Suppressor macrophage treated with lipopolysaccharide for 4 hours (primary cell): Measurements from ENCODE around the gene YBX1.
A peak's percentile ranks its signal among the peaks of the same experiment; 100 is the strongest.
"Not testable (repeated sequence)": the region's sequence is repeated elsewhere in the genome, so short reads cannot be mapped to it uniquely, and the experiment has no call there.

ENCODE experiments used
- DNase-seq: peaks from one replicate; pipeline ENCODE4 v3.0.0-alpha.2; 2020

The YBX1 gene

DNA sequence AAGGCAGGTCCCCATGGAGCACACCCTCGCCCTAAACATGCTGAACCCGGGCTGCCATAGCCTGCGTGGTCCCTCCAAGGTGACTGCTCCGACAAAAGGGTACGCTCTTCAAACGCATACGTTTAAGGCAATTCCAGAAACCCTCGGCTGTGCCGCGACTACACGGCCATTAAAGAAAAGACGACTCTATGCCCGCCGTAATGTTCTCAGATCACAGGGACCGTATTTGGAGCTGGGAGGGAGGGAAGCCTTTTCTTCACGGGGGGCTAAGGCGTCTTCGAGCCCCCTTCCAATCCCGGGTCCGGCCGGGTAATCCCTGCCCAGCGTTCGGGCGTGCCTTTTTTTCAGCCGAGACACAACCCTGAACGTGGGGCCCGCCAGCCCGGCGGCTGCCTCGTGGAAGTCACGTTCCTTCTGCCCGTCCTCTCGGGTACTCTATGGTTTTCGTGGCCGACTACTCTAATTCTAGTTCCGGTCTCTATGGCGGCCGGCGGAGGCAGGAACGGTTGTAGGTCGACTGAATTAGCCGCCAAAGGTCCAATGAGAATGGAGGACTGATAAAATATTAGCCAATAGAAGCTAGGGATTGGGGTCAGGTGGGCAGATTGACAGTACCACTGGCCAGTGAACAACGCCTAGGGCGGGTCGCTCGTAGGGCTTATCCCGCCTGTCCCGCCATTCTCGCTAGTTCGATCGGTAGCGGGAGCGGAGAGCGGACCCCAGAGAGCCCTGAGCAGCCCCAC lies at the start of gene YBX1:
Gene YBX1, plus strand, starts transcription at position 678 of the 743 bp plus-strand sequence. CDS start 148 bp downstream, outside the sequence.
- peak; percentile 99 for DNase-seq

DNA sequence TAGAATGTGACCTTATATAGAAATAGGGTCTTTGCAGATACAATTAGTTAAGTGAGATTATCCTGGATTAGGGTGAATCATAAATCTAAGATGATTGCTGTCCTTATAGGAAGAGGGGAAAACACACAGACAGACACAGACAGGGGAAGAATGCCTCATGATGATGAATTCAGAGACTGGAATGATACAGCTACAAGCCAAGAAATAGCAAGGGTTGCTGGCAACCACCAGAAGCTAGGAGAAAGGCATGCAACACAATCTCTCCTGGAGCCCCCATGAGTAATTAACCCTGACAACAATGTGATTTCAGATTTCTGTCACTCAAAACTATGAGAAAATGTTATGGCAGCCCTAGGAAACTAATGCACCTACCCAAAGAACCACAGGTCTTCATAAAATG lies 43.1 kb upstream of the YBX1 start:
- no peak for DNase-seq

DNA sequence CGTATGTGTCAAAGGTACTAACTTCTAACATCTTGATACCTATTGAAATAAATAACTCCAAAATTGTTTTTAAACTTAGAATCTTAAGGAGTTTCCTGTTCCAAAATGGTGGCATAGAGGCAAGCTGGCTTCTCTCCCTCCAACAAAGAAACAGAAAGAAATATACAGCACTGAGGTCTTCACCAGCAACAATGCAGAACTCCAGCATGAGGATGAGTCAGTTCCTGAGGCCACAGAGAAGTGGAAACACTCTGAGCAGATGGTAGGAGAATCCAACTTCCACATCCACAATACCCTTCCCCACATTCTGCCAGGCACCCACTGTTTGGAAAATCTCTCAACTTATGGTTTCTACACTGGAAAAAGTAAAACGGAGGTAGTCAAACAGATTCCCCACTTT lies 36.2 kb upstream of the YBX1 start:
- DNase-seq: peak; percentile 70

DNA sequence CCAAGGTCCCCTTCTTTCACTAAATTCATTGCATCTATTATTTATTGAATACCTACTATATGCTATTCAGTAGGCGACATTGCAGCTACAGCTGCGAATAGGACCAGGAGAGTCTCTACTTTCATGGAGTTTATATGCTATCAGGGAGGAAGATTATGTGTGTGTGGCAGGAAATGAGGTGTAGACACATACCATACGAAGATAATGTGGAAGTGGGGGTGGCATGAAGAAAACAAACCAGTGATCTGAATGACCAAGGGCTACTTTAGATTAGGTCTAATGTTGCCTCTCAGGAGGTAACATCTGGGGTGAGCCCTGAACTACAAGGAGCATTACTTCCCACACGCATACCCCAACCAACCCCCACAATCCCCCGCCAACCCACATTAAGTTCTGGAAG lies 25.0 kb upstream of the YBX1 start:
- DNase-seq: no peak

DNA sequence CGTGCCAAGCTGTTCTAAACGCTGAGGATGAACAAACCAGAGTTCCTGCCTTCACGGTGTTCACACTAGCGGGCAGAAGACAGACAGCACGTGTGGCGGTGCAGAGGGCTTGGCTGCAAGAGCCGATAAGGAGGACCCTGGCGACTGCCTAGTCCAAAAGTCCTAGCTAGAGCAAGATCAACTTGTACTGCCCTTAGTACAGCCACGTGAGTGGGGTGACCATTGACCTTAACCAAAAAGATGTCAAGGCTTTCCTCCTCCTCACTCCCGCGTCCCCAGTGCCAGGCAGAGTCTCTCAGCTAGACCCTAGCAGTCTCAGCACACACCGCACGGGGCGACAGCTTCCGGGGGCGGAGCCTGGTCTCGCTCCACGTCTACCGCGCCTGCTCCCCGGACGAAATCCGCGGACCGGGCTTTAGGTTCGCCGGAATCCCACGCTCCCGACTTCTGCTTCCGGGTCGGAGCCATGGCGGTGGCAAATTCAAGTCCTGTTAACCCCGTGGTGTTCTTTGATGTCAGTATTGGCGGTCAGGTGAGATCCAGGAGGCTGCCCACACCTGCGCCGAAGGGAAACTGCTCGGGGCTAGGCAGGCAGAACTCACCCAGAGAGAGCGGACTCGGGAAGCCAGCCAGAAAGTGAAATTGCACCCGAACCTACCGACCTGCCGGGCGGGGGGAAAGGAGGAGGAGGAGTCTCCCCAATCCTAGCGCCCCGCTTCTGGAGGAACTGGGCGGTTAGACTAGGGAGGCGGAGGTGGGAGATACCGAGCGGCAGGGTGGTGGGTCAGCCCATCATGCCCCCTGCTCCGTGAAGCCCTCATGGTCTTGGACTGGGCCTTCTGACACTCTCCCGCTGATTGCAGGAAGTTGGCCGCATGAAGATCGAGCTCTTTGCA lies 24.0 kb upstream of the YBX1 start, which contains the start of gene PPIH:
Gene PPIH, plus strand, starts transcription at position 443 of the 896 bp plus-strand sequence. Its CDS starts 24 bp downstream, at position 467.
- peak; percentile 96 for DNase-seq

DNA sequence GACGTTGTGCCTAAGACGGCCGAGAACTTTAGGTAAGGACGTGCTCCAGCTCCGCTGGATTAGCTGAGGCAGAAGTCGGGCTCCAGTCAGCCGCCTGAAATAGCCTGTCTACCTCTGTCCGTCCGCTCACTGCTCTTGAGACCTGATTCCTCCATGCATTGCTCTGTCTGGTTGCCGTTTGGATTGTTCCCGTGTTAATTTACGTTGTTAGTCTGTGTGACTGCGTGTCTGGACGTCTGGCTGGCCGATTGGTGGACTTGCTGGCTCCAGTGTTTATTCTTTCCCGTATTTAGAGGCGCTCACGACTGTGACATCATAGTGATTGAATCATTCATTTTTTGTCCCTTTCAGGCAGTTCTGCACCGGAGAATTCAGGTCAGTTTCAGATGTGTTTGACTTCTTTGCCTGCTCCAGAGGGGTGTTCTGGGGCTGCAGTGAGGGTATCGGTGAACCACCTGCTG lies 23.3 kb upstream of the YBX1 start:
- peak; percentile 9 for DNase-seq

DNA sequence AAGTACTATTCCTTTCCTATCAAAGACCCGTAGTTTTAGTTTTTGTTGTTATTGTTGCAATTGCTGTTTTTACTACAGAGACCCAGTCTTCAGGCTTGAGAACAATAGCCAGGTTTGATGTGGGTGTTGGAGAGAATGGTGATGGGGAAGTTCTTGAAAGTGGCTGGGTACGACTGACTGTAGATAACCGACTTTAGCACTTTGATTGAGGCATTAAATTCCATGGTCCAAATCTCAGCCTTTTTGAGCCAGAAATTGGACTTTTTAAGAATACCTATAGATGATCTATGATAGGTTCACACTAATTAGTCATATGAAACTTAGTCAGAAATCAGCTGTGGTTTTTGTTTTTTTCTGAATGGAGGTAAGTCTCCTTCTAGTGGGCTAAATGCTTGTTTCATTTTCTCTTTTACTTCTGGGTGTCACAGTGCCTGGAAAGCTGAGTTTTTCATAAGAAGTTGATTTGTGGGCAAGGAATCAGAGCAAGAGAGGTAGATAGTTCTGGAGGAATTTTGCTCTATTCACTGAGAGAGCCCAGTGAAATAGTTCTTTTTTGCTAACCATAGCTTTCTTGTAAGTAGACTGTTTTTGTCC lies 21.2 kb upstream of the YBX1 start:
- DNase-seq: no peak

DNA sequence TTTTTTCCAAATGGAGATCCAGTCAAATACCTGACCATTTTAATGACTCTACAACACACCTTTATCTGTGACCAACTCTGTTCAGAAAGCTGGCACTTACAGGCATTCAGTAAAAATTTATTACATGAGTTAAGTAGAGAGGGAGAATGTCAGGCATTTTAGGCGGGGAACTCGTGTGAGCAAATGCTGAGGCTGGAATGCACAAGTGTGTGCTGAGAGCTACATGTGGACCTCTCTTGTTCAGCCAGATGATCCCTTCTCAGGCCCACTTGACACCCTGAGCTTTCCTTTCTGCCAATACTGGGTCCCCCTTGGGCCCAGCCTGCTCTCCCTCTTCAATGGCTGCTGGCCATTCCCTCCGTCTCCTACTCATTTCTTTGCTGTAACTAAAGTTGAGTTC lies 12.3 kb upstream of the YBX1 start:
- no peak for DNase-seq

DNA sequence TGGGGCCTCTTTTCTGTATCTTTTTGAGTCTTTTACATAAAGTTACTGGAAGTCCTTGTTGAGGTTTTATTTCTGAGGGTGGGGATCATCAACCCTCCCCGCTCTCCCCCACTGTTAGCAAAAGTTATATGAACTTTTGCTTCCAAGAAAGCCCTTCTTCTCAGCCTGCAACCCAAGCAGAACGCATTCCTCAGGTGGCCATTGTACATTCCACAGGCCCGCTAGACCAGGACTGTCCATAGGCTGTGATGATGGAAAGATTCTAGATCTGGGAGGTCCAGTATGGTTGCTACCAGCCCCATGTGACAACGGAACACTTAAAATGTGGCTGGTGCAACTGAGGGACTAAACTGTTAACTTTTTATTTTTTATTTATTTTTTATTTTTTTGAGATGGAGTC lies 11.8 kb upstream of the YBX1 start:
- DNase-seq: no peak

DNA sequence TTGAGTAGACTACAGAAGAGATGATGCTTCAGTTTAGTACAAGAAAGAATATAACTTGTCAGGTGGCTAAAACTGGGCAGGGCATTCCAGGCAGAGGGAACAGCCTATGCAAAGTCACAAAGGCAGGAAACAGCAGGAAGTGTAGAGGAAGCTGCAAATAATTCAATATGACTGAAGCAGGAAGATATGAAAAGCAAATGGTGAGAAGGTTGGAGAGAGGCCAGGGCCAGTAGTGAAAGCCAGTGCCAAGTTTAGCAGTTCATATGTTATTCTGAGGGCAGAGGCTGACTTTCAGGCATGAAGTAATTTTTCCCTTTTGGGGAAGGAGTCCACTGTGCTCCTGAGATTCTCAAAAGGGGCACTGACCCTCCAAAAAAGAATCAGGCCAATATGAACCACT lies 8.0 kb upstream of the YBX1 start:
- DNase-seq: no peak

DNA sequence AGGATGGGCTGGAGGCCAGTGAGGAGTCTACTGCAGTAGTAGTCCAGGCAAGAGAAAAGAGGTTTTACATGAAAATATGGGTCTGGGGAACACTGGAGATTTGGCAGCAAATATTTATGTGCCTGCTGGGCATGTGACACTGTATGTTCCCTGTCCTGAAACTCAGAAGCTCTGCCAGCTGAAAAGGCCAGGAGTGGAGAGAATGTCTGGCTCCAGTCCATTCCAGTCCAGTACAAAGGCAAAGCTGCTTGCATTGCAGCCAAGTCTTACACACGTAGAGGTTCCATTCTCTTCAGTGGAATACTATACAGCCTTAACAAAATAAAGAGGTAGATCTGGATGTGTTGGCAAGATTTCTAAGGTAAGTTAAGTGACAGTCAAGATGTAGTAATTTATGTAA lies 7.5 kb upstream of the YBX1 start:
- no peak for DNase-seq

DNA sequence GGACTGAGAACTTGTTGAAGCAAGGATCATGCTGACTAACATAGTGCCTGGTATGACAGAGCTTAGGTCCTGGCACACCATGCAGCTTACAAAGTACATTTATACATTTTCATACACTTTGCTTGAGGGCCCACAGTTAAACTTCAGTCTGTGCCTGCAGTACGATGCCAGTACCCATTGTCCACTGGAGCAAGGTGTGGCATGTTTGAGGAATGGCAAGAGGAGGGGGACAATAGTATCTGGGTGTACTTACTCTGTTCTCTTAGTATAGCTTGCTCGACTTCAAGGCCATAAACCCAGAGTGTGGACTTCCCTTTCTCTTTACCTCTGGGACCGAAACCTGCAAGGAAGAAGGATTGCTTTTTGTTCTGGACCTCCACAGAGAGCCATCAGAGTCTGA lies 6.8 kb upstream of the YBX1 start:
- no peak for DNase-seq

DNA sequence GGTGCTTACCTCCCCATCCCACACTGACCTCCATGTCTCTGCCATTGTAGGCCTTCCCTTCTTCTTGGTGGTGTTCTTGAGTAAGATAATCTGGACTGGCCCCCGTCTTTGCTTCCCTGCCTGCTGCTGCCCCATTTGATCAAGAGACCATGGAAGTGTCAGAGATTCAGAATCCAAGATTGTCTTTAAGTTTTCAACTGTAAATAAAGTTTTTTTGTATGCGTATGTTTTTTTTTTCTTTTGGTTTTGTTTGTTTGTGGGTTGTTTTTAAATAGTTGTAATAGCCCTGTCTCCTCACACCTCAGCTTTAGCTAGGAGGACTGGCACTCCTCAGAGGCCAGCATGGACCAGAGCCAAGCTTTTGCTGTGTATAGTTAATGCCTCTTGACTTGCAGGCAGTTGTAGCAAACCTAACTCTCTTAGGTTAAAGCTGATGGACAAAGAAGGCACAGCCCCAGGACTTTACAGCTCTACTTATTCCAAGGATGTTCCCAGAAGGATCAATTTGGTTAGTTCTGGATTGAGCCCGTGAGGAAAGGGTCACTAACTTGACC lies 5.6 kb upstream of the YBX1 start:
- no peak for DNase-seq

DNA sequence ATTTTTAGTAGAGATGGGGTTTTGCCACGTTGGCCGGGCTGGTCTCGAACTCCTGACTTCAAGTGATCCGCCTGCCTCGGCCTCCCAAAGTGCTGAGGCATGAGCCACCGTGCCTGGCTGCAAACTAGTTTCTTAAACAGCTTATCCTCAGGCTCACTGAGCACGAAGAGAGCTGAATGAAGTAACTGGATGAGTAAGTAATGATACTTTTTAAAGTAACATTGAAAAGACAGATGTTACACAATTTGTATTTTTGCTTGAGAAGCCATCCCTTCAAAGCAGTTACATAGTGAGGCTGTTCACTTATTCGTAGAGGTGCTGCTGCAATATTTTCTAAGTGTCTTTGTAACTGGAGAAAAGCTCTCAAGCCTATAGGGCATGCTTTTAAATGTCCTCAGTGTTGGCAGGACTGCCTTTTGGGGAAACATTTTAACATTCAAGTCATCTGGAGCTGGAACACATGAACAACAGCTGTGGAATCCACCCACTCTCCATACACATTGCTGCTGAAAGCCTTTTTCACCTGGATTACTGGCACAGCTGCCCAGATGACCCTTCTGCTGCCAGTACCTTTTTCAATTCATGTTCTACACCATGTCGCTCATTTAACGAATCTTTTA lies 2.7 kb upstream of the YBX1 start:
- DNase-seq: no peak

DNA sequence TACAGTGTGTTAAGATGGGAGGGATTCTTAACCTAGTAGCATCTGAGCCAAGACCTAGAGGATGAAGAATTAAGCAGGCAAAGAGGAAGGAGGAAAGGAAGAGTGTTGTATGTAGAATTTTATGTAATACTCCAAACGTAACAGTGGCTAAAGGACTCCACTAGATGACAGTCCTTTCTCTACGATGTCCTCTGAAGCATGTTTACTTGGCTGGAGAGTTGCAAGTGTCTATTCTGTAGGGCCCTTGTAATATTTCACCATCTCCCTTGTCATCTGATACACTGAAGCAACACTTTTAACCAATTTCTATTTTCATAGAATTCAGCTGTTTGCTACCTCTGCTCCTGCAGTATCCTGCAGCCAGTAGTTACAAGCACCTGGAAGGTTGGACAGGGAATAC lies 2.2 kb upstream of the YBX1 start:
- DNase-seq: no peak

DNA sequence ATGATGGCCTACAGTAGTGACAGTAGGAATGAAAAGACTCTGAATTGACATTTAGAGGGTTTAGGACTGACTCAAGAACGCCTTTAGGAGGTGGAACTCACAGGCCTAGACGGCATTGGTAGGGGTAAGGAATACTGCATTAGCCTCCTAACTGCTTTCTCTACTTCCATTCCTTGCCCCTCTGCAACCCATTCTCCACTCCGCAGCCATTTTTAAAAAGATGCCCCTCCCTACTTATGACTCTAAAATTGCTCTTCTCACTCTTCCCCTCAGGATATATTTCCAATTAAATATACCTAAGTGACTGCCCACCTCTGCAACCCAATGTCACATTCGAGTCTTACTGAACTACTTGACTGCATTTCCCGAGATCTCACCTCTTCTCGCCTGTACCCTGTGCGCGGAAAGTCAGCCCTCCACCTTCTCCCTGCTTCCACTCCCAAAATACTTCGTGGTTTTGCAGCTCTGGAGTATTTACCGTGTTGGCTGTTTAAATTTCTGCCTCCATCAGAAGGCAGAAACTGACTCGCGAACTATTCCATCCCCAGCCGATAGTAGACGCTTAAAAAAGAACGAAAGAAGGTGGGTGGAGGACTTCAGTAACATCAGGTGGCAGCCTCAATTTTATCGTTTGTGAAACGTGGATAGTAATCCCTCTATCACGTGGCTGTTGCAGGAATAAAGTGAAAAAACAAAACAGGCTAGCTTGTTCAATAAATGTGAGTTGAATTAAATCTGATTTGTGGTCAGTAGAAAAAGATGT lies 1.1 kb upstream of the YBX1 start:
- no peak for DNase-seq

DNA sequence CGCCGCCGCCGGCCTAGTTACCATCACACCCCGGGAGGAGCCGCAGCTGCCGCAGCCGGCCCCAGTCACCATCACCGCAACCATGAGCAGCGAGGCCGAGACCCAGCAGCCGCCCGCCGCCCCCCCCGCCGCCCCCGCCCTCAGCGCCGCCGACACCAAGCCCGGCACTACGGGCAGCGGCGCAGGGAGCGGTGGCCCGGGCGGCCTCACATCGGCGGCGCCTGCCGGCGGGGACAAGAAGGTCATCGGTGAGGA lies 193 bp downstream of the YBX1 start:
- not testable (repeated sequence) for DNase-seq

DNA sequence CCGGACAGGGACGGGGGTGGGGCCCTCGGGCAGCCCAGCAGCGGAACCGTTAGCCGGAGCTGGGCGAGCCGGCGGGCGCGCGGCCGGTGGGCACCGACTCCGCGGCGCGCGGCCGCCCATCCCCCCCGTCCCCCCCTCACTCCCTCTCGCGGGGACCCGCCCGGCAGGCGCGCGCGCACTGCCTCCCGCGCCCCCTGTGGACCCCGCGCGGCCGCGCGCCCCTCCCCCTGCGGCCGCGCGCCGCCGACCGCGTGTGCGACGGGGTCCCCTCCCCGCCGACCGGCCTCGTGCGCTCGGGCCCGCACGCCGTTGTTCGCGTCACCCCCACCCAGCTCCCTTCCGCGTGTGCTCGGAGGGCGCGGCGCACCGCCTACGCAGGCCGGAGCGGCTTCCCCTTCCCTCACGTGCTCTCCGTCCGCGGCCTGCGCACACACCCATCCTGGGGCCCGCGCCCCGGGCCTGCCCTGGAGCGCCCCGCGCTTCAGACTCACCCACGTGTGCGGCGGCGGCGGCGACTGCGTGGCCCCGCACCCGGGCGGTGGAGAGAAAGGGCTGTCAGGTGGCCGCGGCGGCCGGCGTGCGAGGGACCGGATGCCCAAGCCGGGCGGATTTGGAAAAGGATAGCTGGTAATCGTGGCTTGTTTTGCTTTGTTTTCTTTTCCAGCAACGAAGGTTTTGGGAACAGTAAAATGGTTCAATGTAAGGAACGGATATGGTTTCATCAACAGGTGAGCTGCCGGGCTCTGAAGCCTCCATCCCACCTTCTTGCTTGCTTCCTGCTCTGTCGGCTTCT lies 717 bp downstream of the YBX1 start:
- DNase-seq: peak; percentile 95

DNA sequence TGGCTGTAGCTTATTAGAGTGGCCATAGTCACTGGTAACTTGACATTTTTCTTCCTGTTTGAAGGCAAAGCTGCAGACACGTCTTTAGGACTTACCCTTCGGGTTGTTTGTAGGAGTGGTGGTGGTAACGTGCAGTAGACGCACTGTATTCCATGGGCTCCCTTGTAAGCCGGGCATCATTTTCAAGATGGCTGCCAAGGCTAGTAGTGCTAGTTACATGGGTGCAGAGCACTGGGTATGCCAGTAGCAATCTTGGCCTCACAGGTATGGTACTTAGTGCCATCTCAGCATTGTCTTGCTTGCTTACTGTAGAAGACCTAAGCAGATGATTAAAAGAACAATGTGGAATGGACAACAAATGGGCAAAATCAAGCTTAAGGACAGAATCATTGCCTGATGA lies 1.9 kb downstream of the YBX1 start:
- no peak for DNase-seq

DNA sequence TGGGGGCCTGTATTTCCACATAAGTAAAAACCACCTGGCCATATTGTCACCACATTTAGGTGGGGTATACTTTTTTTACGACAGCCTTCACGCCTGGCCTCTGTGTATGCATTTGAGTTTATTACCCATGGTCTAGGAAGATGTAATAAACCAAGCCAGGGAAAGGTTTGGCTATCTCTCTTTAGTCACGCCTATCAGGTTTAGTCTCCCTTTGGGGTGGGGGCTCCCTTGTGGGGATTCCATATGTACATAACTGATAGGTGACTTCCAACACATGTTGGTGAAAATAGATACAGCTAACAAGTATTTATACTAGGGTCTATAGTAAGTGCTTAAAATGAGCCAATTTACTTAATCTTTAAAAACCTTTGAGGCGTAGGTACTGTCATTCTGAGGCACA lies 4.2 kb downstream of the YBX1 start:
- DNase-seq: no peak

DNA sequence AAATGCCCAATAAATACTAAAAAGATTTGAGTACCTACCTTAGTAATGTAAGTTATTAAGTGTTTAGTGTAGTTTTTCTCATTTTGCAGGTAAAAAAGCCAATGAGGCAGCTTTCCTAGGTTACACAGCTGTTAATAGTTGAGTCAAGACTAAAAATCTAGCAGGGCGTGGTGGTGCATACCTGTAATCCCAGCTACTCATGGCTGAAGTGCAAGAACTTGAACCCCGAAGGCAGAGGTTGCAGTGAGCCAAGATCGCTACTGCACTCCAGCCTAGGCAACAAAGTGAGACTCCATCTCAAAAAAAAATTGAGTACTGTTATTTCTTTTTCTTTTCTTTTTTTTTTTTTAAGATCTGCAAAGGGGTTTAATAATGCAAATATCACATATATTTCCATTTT lies 7.7 kb downstream of the YBX1 start:
- no peak for DNase-seq
